Endometrium (tissue), 2 donors: ENCODE data around the gene COQ2.
A peak's percentile ranks its signal among the peaks of the same experiment; 100 is the strongest.
"Not testable (repeated sequence)": the region's sequence is repeated elsewhere in the genome, so short reads cannot be mapped to it uniquely, and the experiment has no call there.

Source experiments
- FAIRE-seq: peaks from 2 replicates; lab custom pipeline; 2012; peaks lifted over from hg19 to GRCh38; lab: Jason Lieb, UNC
- donor health status: control.
- donor health status: control.

Gene COQ2

DNA sequence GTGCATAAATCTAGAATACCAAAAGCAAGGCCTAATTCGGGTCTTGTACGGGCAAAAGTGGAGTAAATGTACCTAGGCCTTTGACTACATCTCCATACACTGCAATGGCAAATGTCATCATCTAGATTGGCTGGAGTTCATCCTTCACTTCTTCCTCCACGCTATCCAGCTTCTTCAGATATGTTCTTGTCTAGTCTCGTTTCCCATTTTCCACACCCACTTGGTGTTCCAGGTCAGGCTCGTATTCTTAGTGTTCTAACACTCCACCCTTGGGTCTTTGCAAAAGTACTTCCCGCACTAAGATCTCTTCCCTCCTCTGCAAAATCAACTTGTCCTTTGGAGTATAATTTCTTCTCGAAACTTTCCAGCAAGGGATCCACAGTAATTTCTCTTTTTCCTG is 1.4 kb downstream of the COQ2 start:
- FAIRE-seq = no peak

DNA sequence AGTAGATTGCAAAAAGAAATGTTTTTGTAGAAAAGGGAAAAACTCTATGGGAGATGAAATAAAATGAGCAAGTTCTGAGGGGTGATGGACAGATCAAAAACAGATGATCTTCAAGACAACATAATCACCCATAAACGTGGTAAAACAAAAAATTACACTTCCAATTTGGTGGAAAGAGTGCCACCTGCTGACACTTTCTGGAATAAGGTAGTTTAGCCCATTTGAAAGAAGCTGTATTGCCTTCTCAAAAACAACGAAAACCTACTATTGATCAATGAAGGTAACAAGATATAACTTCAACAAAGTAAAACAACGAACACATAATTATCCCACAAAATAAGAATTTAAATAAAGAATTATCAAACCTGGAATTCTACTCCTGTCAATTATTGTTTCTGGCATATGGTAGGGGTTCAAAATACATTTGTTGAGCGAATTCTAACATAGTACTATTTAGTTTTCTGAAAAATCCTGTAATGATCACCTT is 2.5 kb downstream of the COQ2 start:
- FAIRE-seq = peak; percentile 90

DNA sequence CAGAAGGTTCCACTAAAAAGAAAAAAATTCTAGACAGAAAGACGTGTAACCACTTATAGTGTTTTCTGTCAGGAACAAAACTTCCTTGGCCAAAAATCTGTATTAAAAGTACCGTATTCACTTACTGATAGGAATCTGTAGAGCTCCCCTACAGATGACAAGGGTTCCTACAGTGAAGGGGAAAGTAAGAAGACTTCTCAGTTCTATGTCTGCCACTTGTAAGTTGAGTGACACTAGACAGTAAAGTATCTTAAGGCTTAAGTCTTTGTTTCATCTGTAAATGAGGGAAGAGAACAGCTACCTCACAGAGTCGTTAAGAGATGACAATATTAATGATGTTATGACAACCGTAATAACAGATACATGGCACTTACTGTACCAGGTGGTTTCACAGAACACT is 3.3 kb downstream of the COQ2 start:
- FAIRE-seq = no peak

DNA sequence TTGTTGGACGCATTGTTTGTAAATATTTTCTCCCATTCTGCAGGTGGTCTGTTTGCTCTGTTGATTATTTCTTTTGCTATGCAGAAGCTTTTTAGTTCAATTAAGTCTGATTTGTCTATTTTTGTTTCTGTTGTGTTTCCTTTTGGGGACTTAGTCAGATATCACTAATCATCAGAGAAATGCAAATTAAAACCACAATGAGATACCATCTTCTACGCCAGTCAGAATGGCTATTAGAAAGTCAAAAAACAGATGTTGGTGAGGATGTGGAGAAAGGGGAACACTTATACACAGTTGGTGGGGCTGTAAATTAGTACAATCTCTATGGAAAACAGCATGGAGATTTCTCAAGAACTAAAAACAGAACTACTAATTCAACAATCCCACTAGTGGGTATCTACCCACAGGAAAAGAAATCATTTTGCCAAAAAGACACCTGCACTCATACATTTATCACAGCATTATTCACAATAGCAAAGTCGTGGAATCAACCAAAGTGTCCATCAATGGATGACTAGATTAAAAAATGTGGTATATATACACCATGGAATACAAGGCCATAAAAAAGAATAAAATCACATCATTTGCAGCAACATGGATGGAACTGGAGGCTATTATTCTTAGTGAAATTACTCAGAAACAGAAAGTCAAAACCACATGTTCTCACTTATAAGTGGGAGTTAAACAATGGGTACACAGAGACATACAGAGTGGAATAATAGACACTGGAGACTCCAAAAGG is 8.1 kb downstream of the COQ2 start:
- no peak for FAIRE-seq

DNA sequence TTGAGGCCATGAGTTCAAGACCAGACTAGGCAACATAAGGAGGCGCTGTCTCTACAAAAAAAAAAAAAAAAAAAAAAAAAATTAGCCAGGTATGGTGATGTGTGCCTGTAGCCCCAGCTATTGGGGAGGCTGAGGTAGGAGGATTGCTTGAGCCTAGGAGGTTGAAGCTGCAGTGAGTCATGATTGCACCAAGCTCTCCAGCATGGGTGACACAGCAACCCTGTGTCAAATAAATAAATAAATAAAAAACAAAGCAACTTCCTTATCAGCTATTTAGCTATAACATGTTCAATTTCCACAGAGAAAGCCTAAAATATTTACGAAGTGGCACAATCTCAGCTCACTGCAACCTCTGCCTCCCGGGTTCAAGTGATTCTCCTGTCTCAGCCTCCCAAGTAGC is 10.7 kb downstream of the COQ2 start:
- FAIRE-seq = not testable (repeated sequence)

DNA sequence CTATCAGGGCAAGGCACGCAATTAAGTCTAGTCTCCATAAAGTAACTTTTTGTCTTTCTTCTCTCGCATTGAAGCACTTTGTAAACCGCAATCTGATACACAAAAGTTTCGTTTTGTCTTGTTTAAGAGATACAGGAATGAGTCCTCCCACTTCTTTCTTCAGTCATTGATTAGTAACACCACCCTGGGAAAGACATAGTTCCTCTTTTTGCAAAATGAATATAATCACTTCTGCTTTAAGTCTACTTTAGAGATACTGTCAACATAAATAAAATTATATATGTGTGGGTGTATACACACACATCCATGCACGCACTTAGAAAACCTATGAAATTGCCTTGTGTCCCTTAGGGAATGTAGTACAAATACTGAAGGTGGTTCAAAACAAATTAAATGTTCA is 11.7 kb downstream of the COQ2 start:
- no peak for FAIRE-seq

DNA sequence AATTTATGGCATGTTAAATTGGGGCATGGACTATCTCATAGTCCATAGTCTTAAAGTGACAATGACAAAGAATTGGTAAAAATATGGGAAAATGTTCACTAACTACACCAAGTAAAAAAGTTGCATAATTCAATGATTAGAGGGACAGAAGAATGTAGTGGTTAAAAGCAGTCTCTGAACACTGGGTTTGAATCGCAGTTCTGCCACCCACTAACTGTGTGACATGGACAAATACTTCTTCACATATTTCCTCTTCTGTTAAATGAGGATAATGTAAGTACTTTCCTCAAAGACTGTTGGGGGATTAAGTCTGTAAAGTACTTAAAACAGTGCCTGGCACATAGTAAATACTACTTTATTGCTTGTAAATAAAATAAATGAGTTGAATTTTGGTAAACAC is 15.3 kb downstream of the COQ2 start:
- no peak for FAIRE-seq

DNA sequence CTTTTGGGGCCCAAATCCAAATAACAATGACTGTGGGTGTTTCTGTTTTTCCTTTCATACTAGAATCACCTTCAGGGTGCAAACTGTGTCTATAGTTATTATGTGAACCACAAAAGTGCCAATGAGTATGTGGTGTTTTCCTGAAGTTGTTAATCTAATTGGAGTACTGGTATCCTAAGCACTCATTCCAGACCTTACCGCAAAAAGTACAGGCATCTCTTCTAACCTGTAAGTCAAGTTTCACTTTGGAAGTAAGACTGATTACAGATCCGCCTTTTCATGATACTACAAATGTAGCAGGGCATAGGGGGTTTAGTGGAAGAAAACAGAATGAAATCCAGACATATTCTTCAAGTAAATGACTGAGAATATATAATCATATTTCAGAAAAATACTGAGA is 16.1 kb downstream of the COQ2 start:
- FAIRE-seq = no peak

DNA sequence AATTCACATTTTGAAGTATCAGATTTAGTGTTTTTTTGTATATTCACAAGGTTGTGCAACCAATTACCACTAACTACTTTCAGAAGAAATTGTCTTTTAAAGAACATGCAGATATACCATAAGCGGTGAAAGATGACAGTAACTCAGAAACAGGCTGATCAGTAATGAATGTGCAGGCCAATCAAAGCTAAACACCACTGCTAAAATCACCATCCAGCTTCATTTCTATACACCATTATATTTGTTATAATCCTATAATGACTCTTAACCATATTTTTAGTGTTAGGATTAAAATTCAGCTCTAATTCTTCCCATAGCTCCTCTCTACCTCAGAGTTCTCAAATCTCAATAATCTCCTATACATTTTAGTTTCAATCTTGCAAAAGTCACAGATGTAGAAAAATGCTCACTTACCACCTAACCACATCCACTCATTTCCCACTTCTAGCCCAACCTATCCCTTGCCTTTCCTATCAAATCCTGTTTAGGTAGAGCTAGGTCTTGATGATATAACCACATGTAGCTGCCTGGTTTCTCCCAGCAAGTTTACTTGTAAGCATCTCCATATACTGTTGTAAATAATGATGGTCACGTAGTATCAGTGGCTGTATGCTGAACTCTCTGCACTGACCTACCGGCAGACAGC is 16.6 kb downstream of the COQ2 start:
- no peak for FAIRE-seq

DNA sequence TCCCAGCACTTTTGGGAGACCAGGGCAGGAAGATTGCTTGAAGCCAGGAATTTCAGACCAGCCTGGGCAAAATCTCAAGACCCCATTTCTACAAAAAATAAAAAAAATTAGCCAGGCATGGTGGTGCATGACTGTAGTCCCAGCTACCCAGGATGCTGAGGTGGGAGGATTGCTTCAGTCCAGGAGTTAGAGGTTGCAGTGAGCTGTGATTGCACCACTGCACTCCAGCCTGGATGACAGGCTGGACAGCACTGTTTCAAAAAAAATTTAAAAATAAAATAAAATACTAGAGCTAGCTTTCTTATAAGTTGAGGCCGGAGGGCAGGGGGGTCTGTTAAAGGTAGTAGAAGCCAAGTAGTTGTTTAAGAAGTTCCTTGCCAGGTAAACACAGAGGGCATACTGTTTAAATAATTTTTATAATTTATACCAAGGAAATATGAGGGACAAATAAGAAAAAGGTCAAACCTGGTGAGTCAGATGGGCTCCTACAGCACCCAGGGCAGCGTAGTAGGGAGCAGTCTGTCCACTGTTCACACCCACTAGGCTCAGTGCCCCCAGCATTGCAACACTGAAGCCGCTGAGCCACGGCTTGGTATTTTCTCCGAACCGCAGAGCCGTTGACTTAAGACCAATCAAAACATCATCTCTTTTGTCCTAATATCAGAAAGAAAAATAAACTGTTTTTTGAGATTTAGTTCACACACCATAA is 17.3 kb downstream of the COQ2 start:
- FAIRE-seq = no peak

DNA sequence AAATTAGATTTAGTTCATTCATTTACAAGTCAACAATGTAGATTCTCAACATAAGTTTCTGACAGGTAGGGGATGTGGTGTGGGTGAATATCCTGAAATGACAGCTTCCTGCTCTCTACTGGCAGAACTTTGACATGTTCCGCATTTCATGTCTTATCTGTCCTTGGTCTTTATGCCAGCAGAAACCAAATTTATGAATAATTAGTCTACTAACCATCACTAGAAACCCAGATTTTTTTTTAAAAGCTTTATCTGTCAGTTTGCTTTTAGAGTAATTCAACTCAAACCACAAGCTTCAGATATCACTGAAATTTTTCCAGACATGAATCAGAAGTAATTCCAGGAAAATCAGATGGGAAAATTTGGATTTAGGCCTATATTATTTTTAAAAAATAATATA is 17.9 kb downstream of the COQ2 start:
- FAIRE-seq = no peak

DNA sequence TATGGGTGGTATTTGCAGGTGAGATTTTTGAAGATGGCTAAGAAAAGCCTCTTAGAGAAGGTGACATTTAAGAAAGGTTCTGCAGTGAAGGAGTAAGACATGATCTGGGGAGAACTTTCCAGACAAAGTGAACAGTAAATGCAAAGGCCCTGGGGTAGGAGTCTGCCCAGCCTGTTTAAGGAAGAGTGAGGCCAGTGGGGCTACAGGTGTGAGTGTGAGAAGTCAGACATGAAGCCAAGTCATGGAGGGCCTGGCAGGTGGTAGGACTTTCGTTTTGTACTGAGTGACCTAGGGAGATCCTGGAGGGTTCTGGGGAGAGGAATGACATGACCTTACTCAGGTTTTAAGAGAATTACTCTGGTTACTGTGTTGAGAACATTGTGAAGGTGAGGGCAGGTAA is 21.5 kb downstream of the COQ2 start:
- no peak for FAIRE-seq

DNA sequence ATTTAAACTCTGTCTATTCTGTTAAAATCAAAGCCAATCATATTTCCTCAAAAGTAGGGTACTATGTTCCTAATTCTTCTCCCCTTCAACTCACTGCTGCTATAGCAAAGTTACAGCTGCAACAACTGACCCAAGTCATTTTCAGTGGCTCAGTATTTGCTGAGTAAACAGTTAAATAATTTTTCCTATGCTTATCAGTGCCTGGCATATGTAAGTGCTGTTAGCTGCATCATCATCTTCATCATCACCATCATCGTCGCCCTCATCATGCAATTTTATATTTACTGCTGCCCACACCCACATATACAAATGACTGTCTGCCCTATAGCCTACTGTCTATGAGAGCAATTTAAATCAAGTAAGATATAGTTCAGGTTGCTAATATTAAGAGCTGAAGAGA is 21.9 kb downstream of the COQ2 start:
- FAIRE-seq = no peak

DNA sequence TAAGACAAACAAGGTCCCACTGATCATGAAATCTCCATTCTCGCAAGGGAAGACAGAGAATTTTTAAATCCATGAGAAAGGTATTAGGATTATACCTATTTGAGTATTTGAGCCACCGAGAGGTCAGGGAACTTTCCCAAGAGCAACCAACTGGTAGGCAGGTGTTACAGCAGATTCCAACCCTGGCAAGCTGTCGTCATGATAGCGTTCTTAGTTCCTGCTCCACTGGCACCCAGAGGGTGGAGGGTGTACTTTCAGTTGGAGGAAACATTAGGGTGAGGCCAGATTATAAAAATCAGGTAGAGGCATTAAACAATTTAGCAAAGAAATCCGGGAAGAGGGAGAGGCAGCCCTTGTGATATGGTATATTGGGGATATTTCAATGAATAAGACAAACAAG is 23.3 kb downstream of the COQ2 start:
- FAIRE-seq = no peak

DNA sequence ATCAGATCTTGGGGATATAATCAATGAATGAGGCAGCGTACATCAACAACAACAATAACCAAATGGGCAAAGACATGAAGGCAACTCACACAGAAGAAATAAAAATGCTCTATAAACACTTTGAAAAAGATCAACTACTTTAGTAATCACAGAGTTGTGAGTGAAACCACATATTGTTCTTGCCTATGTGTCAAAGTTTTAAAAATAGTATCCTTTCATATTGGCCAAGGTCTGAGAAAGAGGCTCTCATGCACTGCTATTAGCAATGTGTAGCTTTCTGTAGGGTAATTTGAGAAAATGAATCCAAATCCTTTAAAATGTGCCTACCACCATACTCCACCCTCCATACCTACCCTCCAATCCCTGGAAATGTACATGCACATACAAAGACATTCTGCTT is 25.0 kb downstream of the COQ2 start:
- no peak for FAIRE-seq

DNA sequence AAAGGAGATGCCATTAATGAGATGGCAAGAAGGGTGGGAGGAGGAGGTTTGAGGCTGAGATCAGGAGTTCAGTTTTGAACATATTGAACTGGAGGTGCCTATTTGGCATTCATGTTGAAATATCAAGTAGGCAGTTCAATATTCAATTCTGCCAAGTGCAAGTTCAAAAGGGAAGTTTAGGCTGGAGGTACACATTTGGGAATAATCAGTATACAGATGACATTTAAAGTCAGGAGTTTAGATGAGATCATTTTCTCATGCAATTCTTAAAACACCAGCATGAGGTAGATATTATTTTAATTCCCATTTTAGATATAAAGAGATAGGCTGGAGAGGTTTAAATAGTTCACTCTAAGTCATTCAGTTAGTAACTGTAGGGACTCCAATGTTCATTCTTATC is 26.1 kb downstream of the COQ2 start:
- no peak for FAIRE-seq

DNA sequence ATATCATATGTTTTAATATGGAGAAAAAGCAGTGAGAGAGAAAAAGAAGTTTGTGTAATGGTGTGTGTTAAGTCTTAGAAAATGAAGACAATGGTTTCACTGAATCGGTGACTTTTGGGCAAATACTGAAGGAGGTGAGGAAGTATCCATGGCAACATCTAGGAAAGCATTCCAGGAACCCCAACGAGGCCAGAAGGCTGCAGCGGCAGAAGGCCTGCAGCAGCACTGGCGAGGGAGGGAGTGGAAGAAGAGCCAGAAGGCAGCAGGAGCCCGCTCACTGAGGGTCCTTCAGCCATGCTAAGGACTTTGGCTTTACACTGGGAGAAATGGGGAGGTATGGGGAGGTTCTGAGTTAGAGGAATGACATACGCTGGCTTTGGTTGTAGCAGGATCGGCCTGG is 26.8 kb downstream of the COQ2 start:
- no peak for FAIRE-seq

DNA sequence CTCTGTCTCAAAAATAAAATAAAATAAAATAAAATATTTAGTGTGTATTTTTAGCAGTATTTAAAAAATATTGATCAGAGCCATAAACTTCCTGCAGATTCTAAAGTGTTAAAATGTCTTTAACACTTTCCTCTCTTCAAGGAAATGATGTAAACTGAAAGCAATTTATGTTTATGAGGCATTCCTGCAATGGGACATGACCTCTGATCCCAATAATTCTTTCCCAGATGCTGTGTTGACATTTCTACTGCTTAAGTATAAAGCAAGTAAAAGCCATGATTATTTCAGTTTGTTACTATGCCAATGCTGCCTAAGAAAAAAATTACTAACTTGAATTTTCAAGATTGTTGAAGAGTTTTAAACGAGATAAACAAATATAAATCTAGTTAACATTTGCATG is 29.0 kb downstream of the COQ2 start:
- peak; percentile 4 for FAIRE-seq

DNA sequence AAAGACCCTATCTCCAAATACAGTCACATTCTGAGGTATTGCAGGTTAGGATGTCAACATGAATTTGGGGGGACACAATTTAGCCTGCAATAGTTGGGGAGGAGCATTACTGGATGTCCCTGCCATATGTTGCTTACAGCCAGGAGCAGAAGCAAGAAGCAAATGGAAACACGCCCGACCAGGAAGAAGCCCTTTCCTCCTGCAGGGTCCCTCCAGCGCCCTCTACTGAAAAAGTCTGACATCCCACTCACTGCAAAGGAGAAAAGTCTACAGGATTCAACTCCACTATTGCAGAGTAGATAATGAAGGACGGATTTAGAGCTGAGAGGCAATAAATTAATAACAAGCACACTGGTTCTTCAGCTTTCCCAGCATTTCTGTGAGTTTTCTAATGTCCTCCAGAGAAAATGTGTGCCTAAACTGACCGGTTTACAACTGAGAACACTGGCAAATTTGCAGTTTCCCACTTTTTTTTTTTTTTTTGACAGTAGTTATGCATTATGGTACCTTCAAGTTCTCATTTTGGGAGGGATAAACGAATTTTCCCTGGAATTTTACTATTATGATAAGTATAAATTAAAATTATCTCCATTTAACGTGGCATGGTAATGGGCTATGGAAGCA is 31.7 kb downstream of the COQ2 start:
- no peak for FAIRE-seq

DNA sequence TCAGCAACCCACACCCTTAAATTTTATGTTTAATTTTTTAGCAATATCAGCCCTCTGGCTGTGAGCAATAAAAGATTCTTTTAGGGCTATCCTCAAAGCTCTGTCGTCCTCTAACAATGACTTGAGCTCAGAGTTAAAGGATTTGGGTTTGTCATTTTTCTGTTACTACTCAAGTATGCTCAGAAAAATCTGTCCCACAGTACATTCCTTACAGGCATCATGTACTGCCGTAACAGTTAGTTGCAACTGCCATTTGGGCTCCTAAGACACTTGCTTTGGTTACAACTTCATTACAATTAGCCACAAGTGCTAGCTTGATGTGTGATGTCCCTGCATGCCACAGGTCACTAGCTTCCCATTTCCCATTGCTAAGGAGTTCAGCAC is 33.2 kb downstream of the COQ2 start:
- no peak for FAIRE-seq

DNA sequence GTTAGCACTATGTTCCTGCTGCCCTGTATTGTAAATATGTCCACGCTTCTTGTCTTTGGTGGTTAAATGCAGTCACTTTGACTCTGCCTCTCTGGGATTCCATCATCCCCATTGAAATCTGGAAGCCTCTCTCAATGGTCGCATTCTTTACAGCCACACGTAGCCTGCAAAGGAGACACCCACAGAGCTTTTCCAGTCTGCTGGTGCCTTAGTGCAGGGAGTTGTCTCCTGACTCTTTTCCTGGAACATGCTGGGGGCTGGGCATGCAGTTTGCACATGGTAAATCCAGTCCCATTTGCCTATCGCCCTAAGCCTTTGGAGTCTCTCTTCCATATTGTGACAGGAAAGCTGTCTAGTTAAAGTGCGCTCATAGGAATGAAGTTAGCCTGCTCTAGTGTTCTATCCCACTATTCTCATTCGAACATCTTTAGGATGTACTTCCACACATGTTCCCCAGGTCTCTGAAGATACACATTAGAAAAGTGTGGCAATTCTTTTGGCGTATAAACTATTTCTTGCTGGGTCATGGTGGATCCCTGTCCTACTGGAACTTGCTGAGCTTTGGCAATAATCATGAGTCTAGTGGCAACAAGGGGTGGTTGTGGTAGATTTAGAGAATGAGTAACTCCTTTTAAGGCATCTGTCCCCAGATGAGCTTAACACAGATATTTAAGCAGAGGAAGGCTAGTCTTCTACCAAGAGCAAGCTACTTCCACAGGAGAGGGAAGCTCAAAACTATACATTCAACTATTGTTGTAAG is 33.7 kb downstream of the COQ2 start:
- FAIRE-seq = no peak

DNA sequence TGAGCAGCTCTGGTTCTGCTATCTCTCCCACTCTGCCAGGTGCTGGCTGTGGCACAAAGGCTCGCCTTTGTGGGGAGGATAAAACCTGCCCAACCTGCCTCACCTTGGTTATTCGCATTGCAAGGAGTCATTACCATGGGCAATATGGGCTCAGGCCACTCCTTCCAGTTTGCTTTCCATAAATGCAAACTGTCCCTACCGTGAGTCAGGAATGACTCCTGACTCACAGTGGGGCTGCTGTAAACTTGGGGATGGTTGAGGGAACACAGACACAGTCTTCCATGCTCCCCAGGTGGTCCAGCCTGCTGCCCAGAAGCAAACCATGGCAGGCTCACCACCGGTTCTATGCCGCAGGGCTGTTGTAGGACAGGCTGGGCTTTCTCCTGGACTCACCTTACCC is 36.1 kb downstream of the COQ2 start:
- no peak for FAIRE-seq
